Activated CD8-positive, alpha-beta T cell treated with anti-CD3 and anti-CD28 coated beads for 36 hours (primary cell): ENCODE measurements around the gene DNLZ. TPM values are rescaled to one million over a fixed set of nuclear protein-coding genes. Genes with fewer than 3 reads are reported as not detected.

Experiments
- ATAC-seq: fragments of 200-7000 bp; cut with Tn5 transposase; one replicate; pipeline ENCODE4 v1.10.0; 2021; ENCODE audit warnings: mild to moderate bottlenecking, moderate library complexity
- CTCF ChIA-PET: fragments of 350-600 bp; sonication (Branson Sonifier 250); formaldehyde crosslinking; loops from one replicate; lab custom pipeline; 2021; ENCODE audit warnings: antibody characterized with exemption; lab: Charles Lee
- POLR2A ChIA-PET: fragments of 350-600 bp; sonication (Branson Sonifier 250); formaldehyde crosslinking; loops from one replicate; lab custom pipeline; 2021; ENCODE audit warnings: antibody characterized with exemption; lab: Charles Lee
- DNase-seq: peaks from one replicate; pipeline ENCODE4 v3.0.0-alpha.2; 2020
- H3K27ac Mint-ChIP-seq: one replicate; pipeline ENCODE4 v1.8.0; 2021; ENCODE audit warnings: mild to moderate bottlenecking, mixed read lengths
- H3K27me3 Mint-ChIP-seq: one replicate; pipeline ENCODE4 v1.8.0; 2021; ENCODE audit warnings: mixed read lengths
- H3K36me3 Mint-ChIP-seq: one replicate; pipeline ENCODE4 v1.8.0; 2021; ENCODE audit warnings: low read depth, mixed read lengths
- H3K4me1 Mint-ChIP-seq: one replicate; pipeline ENCODE4 v1.8.0; 2021; ENCODE audit warnings: low read depth, mixed read lengths
- H3K4me3 Mint-ChIP-seq: one replicate; pipeline ENCODE4 v1.8.0; 2021; ENCODE audit warnings: mild to moderate bottlenecking, moderate library complexity, mixed read lengths
- H3K9me3 Mint-ChIP-seq: one replicate; pipeline ENCODE4 v1.8.0; 2021; ENCODE audit warnings: mixed read lengths
- intact Hi-C: fragments of 100-400 bp; cut with micrococcal nuclease; formaldehyde crosslinking; loops from one replicate; pipeline ENCODE4 v1.10.0; 2022
- total RNA-seq, 2 experiments: library from RNA; stranded (reverse); gene quantifications; one replicate each; pipeline ENCODE4 v1.2.3, GENCODE V29; 2021
- TF ChIP-seq, protein P1 (sequence below): fragments of 200-600 bp; IDR thresholded peaks from one replicate; pipeline ENCODE4 v1.8.0; 2022; ENCODE audit warnings: antibody characterized with exemption, mild to moderate bottlenecking

Gene DNLZ
- total RNA-seq, 2 experiments from 2014 or later: 16.1 to 17.4 TPM

DNA sequence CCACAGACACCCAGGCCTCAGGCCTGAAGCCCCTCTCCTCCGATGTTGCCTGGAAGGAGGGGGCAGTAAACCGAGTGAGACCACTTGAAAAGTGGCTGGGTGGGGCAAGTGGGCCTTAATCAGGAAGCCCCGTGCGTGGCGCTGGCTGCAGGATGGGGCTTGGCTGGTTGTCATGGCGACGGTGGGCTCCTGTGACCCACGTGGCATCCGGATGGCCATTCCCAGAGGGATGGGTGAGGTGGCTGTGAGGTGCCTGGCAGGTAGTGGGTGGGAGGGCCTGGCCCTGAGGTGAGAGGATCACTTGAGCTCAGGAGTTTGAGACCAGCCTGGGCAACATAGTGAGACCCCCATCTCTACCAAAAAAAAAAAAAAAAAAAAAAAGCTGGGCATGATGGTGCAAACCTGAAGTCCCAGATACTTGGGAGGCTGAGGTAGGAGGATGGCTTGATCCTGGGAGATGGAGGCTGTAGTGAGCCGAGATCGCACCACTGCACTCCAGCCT lies 31.0 kb downstream of the DNLZ start:
- TF ChIP-seq, protein P1, sequence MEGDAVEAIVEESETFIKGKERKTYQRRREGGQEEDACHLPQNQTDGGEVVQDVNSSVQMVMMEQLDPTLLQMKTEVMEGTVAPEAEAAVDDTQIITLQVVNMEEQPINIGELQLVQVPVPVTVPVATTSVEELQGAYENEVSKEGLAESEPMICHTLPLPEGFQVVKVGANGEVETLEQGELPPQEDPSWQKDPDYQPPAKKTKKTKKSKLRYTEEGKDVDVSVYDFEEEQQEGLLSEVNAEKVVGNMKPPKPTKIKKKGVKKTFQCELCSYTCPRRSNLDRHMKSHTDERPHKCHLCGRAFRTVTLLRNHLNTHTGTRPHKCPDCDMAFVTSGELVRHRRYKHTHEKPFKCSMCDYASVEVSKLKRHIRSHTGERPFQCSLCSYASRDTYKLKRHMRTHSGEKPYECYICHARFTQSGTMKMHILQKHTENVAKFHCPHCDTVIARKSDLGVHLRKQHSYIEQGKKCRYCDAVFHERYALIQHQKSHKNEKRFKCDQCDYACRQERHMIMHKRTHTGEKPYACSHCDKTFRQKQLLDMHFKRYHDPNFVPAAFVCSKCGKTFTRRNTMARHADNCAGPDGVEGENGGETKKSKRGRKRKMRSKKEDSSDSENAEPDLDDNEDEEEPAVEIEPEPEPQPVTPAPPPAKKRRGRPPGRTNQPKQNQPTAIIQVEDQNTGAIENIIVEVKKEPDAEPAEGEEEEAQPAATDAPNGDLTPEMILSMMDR: no peak
- Mint-ChIP-seq H3K36me3 (no peaks in the 10 kb centered on the region), H3K27me3 (no peaks in the 10 kb centered on the region), H3K4me1 (peaks cover 4% of the 10 kb centered on the region), H3K9me3 (no peaks in the 10 kb centered on the region), H3K27ac (no peak overlapping the region), H3K4me3 (no peak overlapping the region)
- no peak for ATAC-seq
- ChIA-PET CTCF (no interaction called here), POLR2A (no interaction called here)
- intact Hi-C loops: no loop called here
- no peak for DNase-seq

DNA sequence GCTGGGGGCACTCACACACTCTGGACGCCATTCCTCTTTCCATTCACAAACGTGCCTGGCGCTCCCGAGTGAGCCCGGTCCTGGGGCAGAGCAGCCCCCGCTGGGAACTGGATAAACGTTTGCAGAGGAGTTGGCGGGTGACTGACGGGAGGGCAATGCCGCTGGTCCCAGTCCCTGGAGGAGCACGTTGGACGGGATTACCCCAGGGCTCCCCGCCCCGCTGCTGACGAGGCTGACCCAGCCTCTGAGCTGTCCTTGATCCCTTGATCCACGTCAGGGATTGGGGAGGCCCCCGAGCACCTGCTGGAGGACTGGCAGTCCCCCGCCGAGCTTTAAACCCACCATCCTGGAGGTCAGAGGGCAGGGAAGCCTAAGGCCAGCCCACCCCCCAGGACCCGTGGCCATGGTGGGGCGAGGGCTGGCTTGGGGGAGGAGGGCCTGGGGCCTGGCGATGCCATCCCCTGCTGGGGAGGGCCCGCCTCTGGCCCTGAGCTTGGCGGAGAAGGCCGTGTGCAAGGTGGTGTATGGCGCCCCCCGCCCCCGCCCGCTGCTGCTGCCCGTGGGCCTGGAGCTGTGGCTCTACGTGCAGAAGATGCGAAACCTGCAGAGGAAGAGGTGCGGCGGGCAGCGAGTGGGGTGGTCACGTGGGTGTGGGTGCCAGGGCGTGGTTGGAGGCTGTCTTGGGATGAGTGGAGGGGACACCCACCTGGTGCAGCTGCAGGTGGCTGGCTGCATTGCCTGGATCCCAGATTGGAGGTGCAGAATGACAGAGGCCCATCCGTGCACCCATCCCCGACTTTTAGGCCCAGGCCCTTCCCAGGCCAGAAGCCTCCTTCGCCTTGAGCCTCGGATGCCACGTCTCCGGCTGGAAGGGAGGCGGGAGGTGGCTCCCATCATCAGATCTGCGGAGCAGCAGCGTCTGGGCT lies 31.7 kb downstream of the DNLZ start:
- intact Hi-C loops: no loop called here
- ChIA-PET POLR2A (interaction anchor here (1.3 kb wide), 1 partner anchor 10 kb away, joined by 3 read pairs; no protein-coding TSS in a partner anchor), CTCF (no interaction called here)
- TF ChIP-seq, protein P1: no peak
- Mint-ChIP-seq H3K4me3 (no peak overlapping the region), H3K27ac (no peak overlapping the region), H3K9me3 (no peaks in the 10 kb centered on the region), H3K4me1 (peaks cover 5% of the 10 kb centered on the region), H3K27me3 (no peaks in the 10 kb centered on the region), H3K36me3 (no peaks in the 10 kb centered on the region)
- DNase-seq (no peak), ATAC-seq (no peak)

DNA sequence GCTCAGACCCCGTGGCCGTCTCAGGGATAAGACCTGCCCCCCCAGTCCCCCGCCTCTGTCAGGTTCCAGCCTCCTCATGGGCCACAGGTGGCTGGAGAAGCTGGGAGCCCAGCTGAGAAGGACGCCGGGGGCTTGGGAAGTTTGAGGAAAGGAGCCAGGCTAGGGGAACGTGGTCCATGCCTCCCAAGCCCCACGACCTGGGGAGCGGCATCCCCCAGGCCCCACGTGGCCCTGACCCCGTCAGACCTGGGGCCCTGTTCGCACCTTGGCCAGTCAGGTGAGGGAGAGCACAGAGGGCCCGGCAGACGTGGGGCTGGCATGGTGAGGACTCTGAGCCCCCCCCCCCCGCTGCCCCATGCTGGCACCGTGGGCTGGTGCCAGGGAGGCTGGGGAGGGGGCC lies 32.5 kb downstream of the DNLZ start:
- H3K27me3 Mint-ChIP-seq: no peaks in the 10 kb centered on the region
- no peak overlapping the region for H3K4me3 Mint-ChIP-seq
- DNase-seq (no peak), ATAC-seq (no peak)
- intact Hi-C loops: no loop called here
- CTCF ChIA-PET: interaction anchor here (1.2 kb wide), 1 partner anchor 32 kb away, joined by 3 read pairs; the partner anchor contains the start of gene DNLZ
- TF ChIP-seq, protein P1: no peak
- peaks cover 6% of the 10 kb centered on the region for H3K4me1 Mint-ChIP-seq
- H3K27ac Mint-ChIP-seq: no peak overlapping the region
- POLR2A ChIA-PET: interaction anchor here (1.3 kb wide), 1 partner anchor 10 kb away, joined by 3 read pairs; no protein-coding TSS in a partner anchor
- H3K36me3 Mint-ChIP-seq: no peaks in the 10 kb centered on the region
- no peaks in the 10 kb centered on the region for H3K9me3 Mint-ChIP-seq

DNA sequence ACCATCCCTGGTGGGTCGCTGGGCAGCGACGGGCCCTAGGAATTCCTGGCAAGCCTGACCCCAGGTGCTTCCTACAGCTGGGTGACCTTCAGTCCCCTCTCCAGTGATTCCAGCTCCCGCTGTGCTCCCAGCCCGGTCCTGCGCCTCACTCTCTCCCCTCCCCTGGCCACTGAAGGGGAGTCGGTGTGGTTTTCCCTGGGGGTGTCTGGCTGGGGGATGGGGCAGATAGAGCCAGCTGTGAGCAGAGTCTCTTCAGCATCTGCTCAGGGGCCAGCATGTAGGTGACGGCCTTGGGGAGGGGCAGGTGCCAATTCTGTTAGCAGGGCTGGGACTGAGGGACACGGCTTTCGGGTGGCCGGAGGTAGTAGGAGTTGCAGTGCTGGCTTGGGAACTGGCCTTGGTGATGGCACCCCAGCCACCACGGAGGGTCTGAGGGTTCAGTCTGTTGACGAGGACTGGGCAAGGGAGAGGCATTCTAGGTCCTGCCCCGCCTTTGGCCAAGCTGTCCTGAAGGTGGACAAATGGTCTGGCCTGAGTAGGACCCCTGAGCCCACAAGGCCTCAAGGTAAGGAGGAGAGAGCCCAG lies 33.0 kb downstream of the DNLZ start:
- CTCF ChIA-PET: interaction anchor here (1.2 kb wide), 1 partner anchor 33 kb away, joined by 3 read pairs; the partner anchor contains the start of gene DNLZ
- H3K27me3 Mint-ChIP-seq: no peaks in the 10 kb centered on the region
- peaks cover 6% of the 10 kb centered on the region for H3K4me1 Mint-ChIP-seq
- no peak overlapping the region for H3K27ac Mint-ChIP-seq
- no peaks in the 10 kb centered on the region for H3K9me3 Mint-ChIP-seq
- no peaks in the 10 kb centered on the region for H3K36me3 Mint-ChIP-seq
- POLR2A ChIA-PET: interaction anchor here (1.3 kb wide), 1 partner anchor 11 kb away, joined by 3 read pairs; no protein-coding TSS in a partner anchor
- no peak overlapping the region for H3K4me3 Mint-ChIP-seq
- TF ChIP-seq, protein P1: no peak
- intact Hi-C loops: no loop called here
- ATAC-seq: no peak
- DNase-seq: no peak
